Transverse colon (tissue), 4 donors: ENCODE measurements around the gene MLLT10. TPM values are rescaled to one million over a fixed set of nuclear protein-coding genes. Genes with fewer than 3 reads are reported as not detected.

Experiments used
- DNase-seq: peaks from one replicate; pipeline ENCODE4 v3.0.0-alpha.2; 2019
- H3K27ac ChIP-seq, 4 donors: fragments of 200-600 bp; sonication (generic); 2 replicates each; pipeline ENCODE4 v1.5.1; 2016 to 2018; ENCODE audit warnings: inconsistent platforms in 4 of 4
- H3K27me3 ChIP-seq: fragments of 200-600 bp; sonication (generic); 2 replicates; pipeline ENCODE4 v1.5.1; 2017; ENCODE audit warnings: inconsistent platforms
- H3K36me3 ChIP-seq, 4 donors: fragments of 200-600 bp; sonication (generic); 2 replicates each; pipeline ENCODE4 v1.5.1; 2017 to 2019; ENCODE audit warnings: inconsistent platforms in 4 of 4
- H3K4me1 ChIP-seq, 4 donors: fragments of 200-600 bp; sonication (generic); 2 replicates each; pipeline ENCODE4 v1.5.1; 2017 to 2020; ENCODE audit warnings: inconsistent platforms in 4 of 4
- H3K4me3 ChIP-seq, 4 donors: fragments of 200-600 bp; sonication (generic); 1 replicate in 1 of 4; 2 replicates in 3 of 4; pipeline versions ENCODE4 v1.5.1 to v1.6.1; 2017 to 2019; ENCODE audit warnings: inconsistent platforms in 4 of 4
- H3K9me3 ChIP-seq, 2 donors: fragments of 200-600 bp; sonication (generic); 2 replicates each; pipeline ENCODE4 v1.5.1; 2017 to 2019; ENCODE audit warnings: inconsistent platforms in 2 of 2
- CTCF ChIP-seq, 5 experiments: fragments of 200-600 bp in 3 of 5; fragments of 450-650 bp in 2 of 5; sonication (generic) in 3 of 5; IDR thresholded peaks; 1 replicate in 2 of 5; 2 replicates in 3 of 5; pipeline ENCODE4 v1.5.1; 2016 to 2017; ENCODE audit warnings: antibody characterized with exemption in 5 of 5, inconsistent platforms in 3 of 5, mild to moderate bottlenecking in 2 of 5, moderate library complexity in 1 of 5
- EP300 ChIP-seq: sonication (generic); formaldehyde crosslinking; IDR thresholded peaks from one replicate; pipeline ENCODE4 v1.6.1; 2017; ENCODE audit warnings: antibody characterized with exemption, low read depth
- POLR2A ChIP-seq: fragments of 450-650 bp; IDR thresholded peaks from one replicate; pipeline ENCODE4 v1.6.1; 2016; ENCODE audit warnings: antibody characterized with exemption, mild to moderate bottlenecking, moderate library complexity
- POLR2AphosphoS5 ChIP-seq, 3 donors: sonication (generic); formaldehyde crosslinking; IDR thresholded peaks; one replicate each; pipeline ENCODE4 v1.6.1; 2016; ENCODE audit warnings: antibody characterized with exemption in 3 of 3
- WGBS, 2 donors: methylation state at CpG; one replicate each; pipeline ENCODE4 v1.1.5; 2018; ENCODE audit warnings: low coverage in 1 of 2; 5-methylcytosine and 5-hydroxymethylcytosine counted together
- in situ Hi-C, 4 donors: fragments of 200-750 bp; cut with MboI; loops; one replicate each; pipeline versions ENCODE4 v1.15.0 to v1.15.1; 2017; ENCODE audit warnings: low sequenced_read_pairs in 3 of 4, low pct_ligation_motif_present in 1 of 4, low pct_unique_long_range_greater_than_20kb in 1 of 4
- intact Hi-C: fragments of 100-400 bp; cut with DNase I; formaldehyde crosslinking; loops from one replicate; pipeline ENCODE4 v1.15.1; 2023; ENCODE audit warnings: low total_unique reads
- total RNA-seq, 4 donors: library from RNA; depleted of rRNA; stranded (reverse); fragments of >200 nt; gene quantifications; one replicate each; pipeline ENCODE4 v1.1.0, GENCODE V29; 2016

The MLLT10 gene
- total RNA-seq, 4 donors from 2014 or later, result 12.0 to 43.0 (median 28.5) TPM

GRCh38 chr10:21753497-21754270 lies 219.7 kb downstream of the MLLT10 start:
- peaks cover 0 to 4% (median 2%) of the 10 kb centered on the region in 4 donors for H3K4me1 ChIP-seq
- DNase-seq, result no peak
- in situ Hi-C loops, result no loop called here
- intact Hi-C loops, result no loop called here
- H3K27me3 ChIP-seq, result no peaks in the 10 kb centered on the region
- no peak overlapping the region for H3K4me3 ChIP-seq
- WGBS, 2 donors, result 89 to 94% methylated on average over 8 to 18 of the region's 18 CpGs
- H3K9me3 ChIP-seq, result no peaks in the 10 kb centered on the region
- H3K27ac ChIP-seq, result no peak overlapping the region
- no peaks in the 10 kb centered on the region for H3K36me3 ChIP-seq
- no peak for TF ChIP-seq EP300
- no peak for TF ChIP-seq POLR2AphosphoS5 (IDR thresholded peaks at IDR 0.05)
- no peak for TF ChIP-seq CTCF (IDR thresholded peaks at IDR 0.05)

GRCh38 chr10:21754410-21755011 lies 220.5 kb downstream of the MLLT10 start:
- peaks cover 0 to 4% (median 2%) of the 10 kb centered on the region in 4 donors for H3K4me1 ChIP-seq
- TF ChIP-seq POLR2A (no peak), POLR2AphosphoS5 (IDR thresholded peaks at IDR 0.05) (no peak), CTCF (IDR thresholded peaks at IDR 0.05) (no peak), EP300 (no peak)
- in situ Hi-C loops (no loop called here), intact Hi-C loops (no loop called here)
- no peak for DNase-seq
- H3K9me3 ChIP-seq, result no peaks in the 10 kb centered on the region
- no peak overlapping the region for H3K27ac ChIP-seq
- WGBS, 2 donors, result 88 to 95% methylated on average over 3 to 10 of the region's 10 CpGs
- no peaks in the 10 kb centered on the region for H3K36me3 ChIP-seq
- no peaks in the 10 kb centered on the region for H3K27me3 ChIP-seq
- H3K4me3 ChIP-seq, result no peak overlapping the region

DNA sequence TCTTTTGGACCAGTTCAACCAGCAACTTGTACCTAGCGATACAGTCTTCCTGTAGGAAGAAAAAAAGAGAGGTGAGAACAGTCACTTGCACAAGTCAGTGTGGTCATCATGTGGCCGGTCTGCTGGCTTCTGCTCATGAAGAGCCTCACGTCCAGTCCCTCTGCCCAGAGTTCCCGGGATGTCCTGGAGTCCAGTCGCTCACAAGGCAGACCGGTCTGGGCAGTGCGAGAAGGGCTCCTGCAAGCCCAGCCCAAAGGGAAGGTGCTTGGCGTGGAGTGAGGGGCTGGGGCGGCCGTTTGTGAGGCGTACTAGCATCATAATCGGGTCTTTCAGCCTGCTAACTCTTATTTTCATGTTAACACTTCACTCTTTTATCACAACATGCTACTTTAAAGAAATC lies 222.7 kb downstream of the MLLT10 start:
- no peak overlapping the region for H3K27ac ChIP-seq
- H3K4me3 ChIP-seq, result no peak overlapping the region
- no peak for TF ChIP-seq POLR2AphosphoS5 (IDR thresholded peaks at IDR 0.05)
- TF ChIP-seq EP300, result no peak
- no peak for TF ChIP-seq POLR2A
- no peak for TF ChIP-seq CTCF (IDR thresholded peaks at IDR 0.05)
- intact Hi-C loops (no loop called here), in situ Hi-C loops (no loop called here)
- DNase-seq, result no peak
- 93% methylated on average over 12 of the region's 12 CpGs; no CpG with 5 or more reads in 1 of the 2 donors for WGBS, 2 donors
- H3K27me3 ChIP-seq, result no peaks in the 10 kb centered on the region
- no peaks in the 10 kb centered on the region for H3K9me3 ChIP-seq
- no peaks in the 10 kb centered on the region for H3K36me3 ChIP-seq
- H3K4me1 ChIP-seq, result no peaks in the 10 kb centered on the region

GRCh38 chr10:21757185-21757901 lies 223.3 kb downstream of the MLLT10 start:
- Histone ChIP-seq H3K4me1 (no peaks in the 10 kb centered on the region), H3K27ac (no peak overlapping the region), H3K36me3 (no peaks in the 10 kb centered on the region), H3K27me3 (no peaks in the 10 kb centered on the region), H3K9me3 (no peaks in the 10 kb centered on the region), H3K4me3 (no peak overlapping the region)
- in situ Hi-C loops (no loop called here), intact Hi-C loops (no loop called here)
- TF ChIP-seq POLR2AphosphoS5 (IDR thresholded peaks at IDR 0.05) (no peak), CTCF (IDR thresholded peaks at IDR 0.05) (no peak), POLR2A (no peak), EP300 (no peak)
- WGBS, 2 donors, result 89% methylated on average over 8 of the region's 8 CpGs; no CpG with 5 or more reads in 1 of the 2 donors
- no peak for DNase-seq
